Progenitor cell of endocrine pancreas (in vitro differentiated cells): ENCODE results near the gene ASB12. TPM values are rescaled to one million over a fixed set of nuclear protein-coding genes. Genes with fewer than 3 reads are reported as not detected.

ENCODE experiments used
- DNase-seq: peaks from one replicate; pipeline ENCODE4 v3.0.0; 2021; ENCODE audit warnings: low spot score; ENCODE audit not compliant: unreplicated experiment
- H3K27ac Mint-ChIP-seq: 2 replicates; pipeline ENCODE4 v1.8.0; 2021; ENCODE audit warnings: mild to moderate bottlenecking, moderate library complexity, mixed read lengths
- H3K27me3 Mint-ChIP-seq: 2 replicates; pipeline ENCODE4 v1.8.0; 2021; ENCODE audit warnings: mixed read lengths
- H3K36me3 Mint-ChIP-seq: 2 replicates; pipeline ENCODE4 v1.8.0; 2022; ENCODE audit warnings: mixed read lengths; ENCODE audit not compliant: insufficient read depth
- H3K4me1 Mint-ChIP-seq: 2 replicates; pipeline ENCODE4 v1.8.0; 2021; ENCODE audit warnings: low read depth, mixed read lengths
- H3K4me3 Mint-ChIP-seq: 2 replicates; pipeline ENCODE4 v1.8.0; 2021; ENCODE audit warnings: low read depth, mild to moderate bottlenecking, moderate library complexity, mixed read lengths
- H3K9me3 Mint-ChIP-seq: 2 replicates; pipeline ENCODE4 v1.8.0; 2021; ENCODE audit warnings: low read depth, mixed read lengths
- total RNA-seq: library from RNA; stranded (reverse); gene quantifications from 2 replicates; pipeline ENCODE4 v1.2.1, GENCODE V29; 2021
- TF ChIP-seq, protein P1 (sequence below): fragments of 200-600 bp; sonication (generic); IDR thresholded peaks from one replicate; pipeline ENCODE4 v1.5.0; 2021; ENCODE audit warnings: antibody characterized with exemption, mild to moderate bottlenecking; ENCODE audit not compliant: unreplicated experiment

ASB12 gene
- total RNA-seq, 1 donor from 2014 or later = 0.22 TPM

DNA sequence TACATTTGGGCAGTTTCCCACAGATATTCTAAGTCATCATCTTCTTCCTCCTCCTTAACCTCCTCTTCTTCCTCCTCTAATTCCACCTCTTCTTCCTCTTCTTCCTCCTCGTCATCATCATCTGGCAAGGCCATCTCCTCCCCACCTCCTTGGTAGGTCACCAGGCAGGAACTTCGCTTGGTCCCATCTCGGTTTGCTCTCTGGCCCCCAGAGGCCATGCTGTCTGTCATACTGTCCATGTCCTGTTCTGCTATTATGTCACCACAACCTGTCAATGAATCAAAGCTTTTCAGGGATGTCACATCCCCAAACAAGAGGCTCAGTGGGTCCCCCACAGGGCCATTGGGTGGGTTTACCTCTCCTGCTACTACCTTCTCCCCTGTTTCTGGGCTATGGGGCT lies 38.4 kb downstream of the ASB12 start:
- Mint-ChIP-seq H3K36me3 (peaks cover 4% of the 10 kb centered on the region), H3K27me3 (no peaks in the 10 kb centered on the region), H3K27ac (no peak overlapping the region), H3K4me1 (no peaks in the 10 kb centered on the region), H3K4me3 (no peak overlapping the region), H3K9me3 (peaks cover 12% of the 10 kb centered on the region)
- TF ChIP-seq, protein P1, sequence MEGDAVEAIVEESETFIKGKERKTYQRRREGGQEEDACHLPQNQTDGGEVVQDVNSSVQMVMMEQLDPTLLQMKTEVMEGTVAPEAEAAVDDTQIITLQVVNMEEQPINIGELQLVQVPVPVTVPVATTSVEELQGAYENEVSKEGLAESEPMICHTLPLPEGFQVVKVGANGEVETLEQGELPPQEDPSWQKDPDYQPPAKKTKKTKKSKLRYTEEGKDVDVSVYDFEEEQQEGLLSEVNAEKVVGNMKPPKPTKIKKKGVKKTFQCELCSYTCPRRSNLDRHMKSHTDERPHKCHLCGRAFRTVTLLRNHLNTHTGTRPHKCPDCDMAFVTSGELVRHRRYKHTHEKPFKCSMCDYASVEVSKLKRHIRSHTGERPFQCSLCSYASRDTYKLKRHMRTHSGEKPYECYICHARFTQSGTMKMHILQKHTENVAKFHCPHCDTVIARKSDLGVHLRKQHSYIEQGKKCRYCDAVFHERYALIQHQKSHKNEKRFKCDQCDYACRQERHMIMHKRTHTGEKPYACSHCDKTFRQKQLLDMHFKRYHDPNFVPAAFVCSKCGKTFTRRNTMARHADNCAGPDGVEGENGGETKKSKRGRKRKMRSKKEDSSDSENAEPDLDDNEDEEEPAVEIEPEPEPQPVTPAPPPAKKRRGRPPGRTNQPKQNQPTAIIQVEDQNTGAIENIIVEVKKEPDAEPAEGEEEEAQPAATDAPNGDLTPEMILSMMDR = no peak
- DNase-seq = no peak

DNA sequence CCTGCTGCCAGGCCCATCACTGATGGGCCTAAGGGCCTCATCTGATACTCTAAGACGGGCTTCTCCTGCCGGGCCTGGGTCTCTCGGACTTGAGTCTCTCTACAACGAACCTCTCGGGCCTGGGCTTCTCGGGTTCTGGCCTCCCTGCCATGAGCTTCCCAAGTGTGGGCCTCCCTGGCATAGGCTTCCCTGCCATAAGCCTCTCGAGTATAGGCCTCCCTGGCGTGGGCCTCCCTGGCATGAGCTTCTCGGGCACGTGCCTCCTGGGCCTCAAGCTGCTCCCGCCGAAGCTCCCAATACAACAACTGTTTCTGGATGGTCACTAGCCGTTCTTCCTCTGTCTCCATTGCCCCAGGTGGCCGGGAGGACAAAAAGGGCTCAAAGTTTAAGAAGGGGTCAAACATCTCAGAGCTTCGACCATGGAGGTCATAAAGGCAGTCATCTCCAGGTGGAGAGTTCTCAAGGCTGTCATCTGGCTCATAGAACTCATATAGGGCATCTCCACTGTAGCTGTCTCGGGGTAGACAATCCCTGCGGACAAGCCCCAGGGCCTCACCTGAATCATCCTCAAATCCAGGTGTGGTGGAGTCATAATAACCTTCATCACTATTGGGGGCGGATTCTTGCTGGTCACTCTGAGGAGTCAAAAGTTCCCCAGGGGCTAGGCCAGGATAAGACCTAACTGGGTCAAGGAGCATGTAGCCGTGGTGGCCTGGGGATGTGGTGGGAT lies 39.0 kb downstream of the ASB12 start:
- no peak overlapping the region for H3K4me3 Mint-ChIP-seq

DNA sequence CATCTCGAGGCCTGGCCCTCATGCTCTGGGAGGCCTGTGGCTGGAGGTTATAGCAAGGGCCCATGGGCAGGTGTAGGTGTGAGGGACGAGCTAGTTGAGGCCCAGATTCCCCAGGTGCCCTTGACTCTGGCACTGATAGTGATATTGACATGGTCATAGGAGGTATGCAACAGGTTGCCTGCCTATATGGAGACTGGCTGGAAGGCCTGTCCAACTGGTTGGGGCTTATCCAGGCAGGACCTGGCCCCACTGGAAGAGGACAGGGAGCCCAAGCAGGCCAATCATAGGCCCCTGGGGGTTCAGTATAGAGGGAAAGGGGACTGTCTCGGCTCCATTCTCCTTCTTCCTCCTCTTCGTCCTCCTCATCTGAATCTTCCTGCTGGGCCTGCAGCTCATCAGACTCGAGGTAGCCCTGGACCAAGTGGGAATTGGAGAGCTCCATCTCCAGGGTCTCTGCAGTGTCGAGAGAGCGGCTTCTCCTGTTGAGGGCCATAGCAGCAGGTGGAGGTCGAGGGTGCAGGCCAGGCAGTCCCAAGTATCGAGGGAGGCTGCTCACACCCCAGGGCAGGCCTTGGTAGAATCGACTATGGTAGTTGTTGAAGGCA lies 40.2 kb downstream of the ASB12 start:
- no peak for DNase-seq
- Mint-ChIP-seq H3K27me3 (no peaks in the 10 kb centered on the region), H3K27ac (no peak overlapping the region), H3K4me3 (no peak overlapping the region), H3K9me3 (peaks cover 16% of the 10 kb centered on the region), H3K4me1 (no peaks in the 10 kb centered on the region), H3K36me3 (peaks cover 6% of the 10 kb centered on the region)
- TF ChIP-seq, protein P1 = no peak

More for the DNA sequence above, 39.0 kb downstream of the ASB12 start:
- no peaks in the 10 kb centered on the region for H3K4me1 Mint-ChIP-seq
- H3K36me3 Mint-ChIP-seq = peaks cover 4% of the 10 kb centered on the region
- H3K27ac Mint-ChIP-seq = no peak overlapping the region
- H3K9me3 Mint-ChIP-seq = peaks cover 12% of the 10 kb centered on the region
- H3K27me3 Mint-ChIP-seq = no peaks in the 10 kb centered on the region
- DNase-seq = no peak
- TF ChIP-seq, protein P1 = no peak

DNA sequence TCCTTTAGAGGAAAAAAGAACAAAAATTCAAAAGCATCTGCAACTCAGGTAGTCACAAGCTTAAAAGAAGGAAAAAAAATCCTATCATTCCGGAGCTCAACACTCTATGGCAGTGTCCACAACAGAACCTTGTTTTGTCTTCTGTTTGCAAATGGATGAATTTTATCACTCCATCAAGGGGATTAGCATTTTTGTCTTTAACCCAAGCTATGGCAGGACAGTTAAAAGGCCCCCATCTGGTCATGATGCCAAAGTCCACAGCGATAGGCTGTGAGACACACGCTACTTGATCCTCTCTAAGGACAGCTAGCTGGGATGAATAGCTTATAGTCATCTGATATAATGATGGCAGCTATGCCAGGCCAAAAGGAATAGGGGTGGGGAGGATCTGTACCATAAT lies 41.5 kb downstream of the ASB12 start:
- H3K4me1 Mint-ChIP-seq = peaks cover 2% of the 10 kb centered on the region
- DNase-seq = no peak
- TF ChIP-seq, protein P1 = no peak
- peaks cover 6% of the 10 kb centered on the region for H3K36me3 Mint-ChIP-seq
- no peak overlapping the region for H3K4me3 Mint-ChIP-seq
- H3K9me3 Mint-ChIP-seq = peaks cover 13% of the 10 kb centered on the region
- H3K27me3 Mint-ChIP-seq = no peaks in the 10 kb centered on the region
- H3K27ac Mint-ChIP-seq = no peak overlapping the region

DNA sequence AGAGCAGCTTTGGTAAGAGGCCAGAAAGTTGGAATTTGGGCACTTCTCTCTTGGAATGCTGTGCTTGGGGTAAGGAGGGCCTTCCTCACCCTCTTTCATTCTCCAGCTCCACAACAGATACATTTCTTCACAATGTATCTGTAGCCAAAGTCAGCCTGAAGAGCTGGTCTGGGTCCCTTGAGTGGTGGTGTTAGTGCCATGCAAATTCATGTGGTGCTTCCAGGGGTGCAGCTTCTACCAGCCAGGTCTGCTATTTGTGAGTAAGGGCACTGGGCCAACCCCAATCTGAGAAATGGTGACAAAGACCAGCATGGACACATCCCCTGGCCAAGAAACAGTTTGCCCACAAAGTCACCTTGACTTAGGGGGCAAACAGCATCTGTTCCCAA lies 42.7 kb downstream of the ASB12 start:
- Mint-ChIP-seq H3K4me3 (no peak overlapping the region), H3K9me3 (peaks cover 13% of the 10 kb centered on the region), H3K4me1 (peaks cover 9% of the 10 kb centered on the region), H3K27ac (no peak overlapping the region), H3K36me3 (peaks cover 6% of the 10 kb centered on the region), H3K27me3 (no peaks in the 10 kb centered on the region)
- TF ChIP-seq, protein P1 = no peak
- no peak for DNase-seq
